GM19351 (cell line): ENCODE data around the gene WFIKKN2.

Experiments used
- ATAC-seq: cut with Tn5 transposase; IDR thresholded peaks from one replicate; pipeline ENCODE4 v1.9.1; 2021; ENCODE audit warnings: mild to moderate bottlenecking, moderate library complexity; ENCODE audit not compliant: unreplicated experiment

WFIKKN2 gene

DNA sequence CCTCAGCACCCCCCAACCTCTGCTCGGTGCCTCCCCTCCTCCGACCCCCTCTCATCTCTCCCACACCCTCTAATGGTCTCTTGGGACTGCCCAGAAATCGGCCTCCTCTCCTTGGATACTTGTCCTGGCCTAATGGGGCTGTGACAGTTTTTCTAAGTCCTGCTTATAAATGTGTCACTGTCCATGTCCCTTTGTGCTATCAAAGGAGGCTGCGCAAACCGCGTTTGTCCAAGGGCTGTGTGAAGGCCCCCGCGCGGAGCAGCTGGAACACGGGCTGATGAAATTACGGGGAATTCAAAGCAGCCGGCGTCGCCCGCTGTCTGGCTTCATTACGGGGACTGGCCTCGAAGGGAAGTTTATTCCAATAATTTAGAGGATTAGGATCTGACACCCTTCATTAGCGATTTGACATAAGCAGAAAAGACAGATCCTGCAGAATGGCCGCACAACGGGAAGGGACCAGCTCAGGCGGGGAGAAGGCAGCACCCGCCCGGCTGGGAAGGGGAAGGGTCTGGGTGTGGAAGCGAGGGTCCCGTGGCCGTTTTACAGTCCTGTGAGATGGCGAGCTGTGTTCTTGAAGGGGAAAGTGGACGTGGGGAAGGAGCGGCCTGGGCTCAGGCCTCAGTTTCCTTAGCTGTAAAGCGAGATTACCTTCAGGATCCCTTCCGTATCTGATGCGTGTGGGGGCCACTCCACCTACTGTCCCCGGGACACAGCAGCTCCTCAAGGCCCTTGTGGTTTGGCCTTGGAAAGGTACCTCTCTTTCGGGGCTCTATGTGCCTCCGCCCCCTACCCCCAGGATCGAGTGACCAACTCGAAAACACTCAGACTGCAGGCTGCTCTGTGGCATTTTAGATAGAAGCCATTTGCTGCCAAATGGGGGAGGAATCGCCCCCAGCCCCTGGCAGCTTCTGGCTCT, 1.6 kb upstream of the WFIKKN2 start:
- ATAC-seq, result no peak

DNA sequence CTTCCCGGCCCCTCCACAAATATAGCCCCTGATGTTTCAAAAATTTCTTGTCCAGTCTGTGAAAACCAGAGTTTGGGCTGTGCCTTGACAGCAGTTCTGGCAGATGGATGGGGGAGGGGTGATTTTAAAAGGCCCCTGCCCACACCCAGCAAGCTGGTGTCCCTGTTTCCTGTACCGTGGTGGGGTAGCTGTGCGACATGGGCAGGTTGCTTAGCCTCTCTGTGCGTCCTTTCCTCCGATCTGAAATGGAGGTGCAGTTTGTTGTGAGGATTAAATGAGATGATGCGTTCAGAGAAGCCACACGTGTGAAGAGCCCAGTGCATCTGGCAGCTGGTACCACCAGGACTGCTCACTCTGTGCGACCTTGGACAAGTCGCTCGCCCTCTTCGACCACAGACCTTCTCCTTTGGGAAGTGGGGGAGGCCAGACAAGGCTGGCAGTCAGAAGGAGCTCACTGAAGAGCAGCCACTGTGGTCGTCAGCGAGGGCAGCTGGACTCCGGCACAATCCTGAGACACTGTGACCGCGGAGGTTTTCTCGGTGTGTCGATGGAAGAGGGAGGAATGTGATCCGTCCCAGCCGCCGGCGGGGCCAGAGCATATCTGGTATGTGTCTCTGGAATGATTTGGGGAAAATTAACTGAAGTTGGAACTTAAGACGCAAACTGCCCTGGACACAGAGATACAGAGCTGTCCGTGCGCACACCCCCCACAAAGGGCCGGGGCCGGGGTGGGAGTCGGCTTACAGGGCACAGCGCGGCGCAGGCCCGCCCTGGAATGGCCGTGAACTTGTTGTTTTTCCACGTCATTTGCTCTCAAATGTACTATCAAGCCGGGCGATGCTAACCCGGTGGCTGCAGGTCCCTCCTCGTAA, 721 bp upstream of the WFIKKN2 start:
- no peak for ATAC-seq

DNA sequence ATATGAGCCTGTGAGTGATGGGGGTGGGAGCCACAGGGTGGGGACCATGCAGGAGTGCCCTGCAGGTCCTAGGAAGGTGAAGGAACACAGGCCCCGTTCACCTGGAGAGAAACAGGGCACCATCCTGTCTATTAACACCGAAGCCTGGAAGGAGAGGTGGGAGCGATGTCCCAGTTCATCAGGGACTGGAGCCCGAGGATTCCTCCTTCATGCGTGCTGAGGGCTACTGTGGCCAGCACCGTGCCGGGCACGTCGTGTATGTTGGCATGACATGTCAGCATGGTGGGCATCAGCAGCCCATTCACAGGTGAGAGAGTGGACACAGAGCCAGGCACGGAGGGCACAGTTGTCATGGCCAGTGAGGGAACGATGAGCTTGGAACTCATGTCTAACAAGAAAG, 1.4 kb downstream of the WFIKKN2 start:
- ATAC-seq, result no peak

DNA sequence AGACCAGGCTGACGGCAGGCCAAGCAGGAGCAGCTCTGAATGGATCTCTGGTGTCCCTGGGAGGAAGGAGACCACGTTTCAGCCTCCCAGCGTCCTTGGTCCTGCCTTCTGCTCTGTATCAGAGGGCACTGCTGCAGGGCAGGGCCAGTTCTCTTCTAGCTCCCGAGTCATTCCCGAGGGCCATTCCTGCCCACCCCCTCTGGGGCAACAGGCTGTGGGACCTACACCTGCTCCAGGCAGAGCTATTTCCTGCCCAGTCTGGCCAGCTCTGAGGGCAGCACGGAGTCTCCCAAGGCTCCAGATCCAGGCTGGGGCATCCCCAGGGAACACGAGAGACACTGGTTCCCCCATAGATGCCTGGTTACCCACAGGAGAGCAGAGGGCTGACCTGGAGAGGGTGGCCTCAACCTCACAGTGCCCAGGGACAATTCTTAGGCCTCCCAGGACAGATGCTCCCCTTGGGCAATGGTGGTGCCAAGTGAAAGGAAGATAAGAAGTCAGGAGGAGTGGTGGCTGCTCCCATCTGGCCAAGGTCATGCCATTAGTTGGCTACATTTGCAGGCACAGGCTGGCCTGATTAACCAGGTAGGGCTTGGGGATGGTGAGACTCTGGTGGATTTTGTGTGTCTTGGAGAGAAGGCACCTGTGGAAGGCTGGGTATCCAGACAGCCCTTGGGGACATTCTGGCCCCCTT, 2.0 kb downstream of the WFIKKN2 start:
- ATAC-seq, result no peak

DNA sequence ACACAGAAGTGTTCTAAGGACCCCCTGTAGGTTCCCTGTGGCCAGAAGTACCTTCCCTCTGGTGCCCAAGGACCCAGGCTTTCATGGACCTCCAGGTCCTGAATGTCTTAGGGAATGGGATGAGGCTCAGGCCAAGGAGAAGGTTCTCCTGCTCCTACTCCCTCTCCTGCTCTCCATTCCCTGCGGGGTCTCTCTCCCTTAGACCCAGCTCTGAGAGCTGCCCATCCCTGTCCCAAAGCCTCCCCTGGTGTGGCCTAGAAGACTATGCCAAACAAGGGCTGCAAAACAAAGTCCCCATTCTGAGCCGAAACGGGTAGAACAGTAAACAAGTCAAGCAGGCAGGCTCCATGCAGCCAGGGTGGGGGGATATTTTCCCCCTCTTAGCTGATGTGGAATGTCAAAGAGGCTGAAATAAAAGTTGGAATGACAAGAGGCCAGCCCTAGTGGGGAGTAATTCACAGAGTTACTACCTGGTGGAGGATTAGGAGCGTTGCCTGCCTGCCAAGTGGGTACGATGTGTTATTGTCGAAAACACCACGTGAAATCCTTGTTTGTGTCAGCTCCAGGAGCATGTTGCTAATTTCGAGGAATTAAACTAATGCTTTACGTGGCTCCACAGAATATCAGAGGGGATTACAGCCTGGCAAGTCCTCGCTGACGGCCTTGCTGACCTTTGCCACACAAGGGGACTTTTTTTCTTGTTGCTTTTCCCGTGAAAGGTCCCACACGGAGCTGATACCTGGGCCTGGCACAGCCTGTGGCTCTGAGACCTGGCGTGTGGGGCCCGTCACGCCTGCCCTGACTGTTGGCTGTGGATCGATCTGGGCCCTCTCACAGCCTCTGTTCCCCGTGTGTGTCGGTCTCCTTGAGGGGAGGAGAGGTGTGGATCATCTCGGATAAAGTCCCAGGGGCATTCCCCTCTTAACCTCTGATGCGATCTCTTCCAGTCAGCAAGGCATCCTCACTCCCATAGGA, 2.9 kb downstream of the WFIKKN2 start:
- ATAC-seq, result no peak

DNA sequence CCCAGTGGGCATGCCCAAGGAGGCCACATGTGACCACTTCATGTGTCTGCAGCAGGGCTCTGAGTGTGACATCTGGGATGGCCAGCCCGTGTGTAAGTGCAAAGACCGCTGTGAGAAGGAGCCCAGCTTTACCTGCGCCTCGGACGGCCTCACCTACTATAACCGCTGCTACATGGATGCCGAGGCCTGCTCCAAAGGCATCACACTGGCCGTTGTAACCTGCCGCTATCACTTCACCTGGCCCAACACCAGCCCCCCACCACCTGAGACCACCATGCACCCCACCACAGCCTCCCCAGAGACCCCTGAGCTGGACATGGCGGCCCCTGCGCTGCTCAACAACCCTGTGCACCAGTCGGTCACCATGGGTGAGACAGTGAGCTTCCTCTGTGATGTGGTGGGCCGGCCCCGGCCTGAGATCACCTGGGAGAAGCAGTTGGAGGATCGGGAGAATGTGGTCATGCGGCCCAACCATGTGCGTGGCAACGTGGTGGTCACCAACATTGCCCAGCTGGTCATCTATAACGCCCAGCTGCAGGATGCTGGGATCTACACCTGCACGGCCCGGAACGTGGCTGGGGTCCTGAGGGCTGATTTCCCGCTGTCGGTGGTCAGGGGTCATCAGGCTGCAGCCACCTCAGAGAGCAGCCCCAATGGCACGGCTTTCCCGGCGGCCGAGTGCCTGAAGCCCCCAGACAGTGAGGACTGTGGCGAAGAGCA, 4.4 kb downstream of the WFIKKN2 start:
- ATAC-seq, result no peak

DNA sequence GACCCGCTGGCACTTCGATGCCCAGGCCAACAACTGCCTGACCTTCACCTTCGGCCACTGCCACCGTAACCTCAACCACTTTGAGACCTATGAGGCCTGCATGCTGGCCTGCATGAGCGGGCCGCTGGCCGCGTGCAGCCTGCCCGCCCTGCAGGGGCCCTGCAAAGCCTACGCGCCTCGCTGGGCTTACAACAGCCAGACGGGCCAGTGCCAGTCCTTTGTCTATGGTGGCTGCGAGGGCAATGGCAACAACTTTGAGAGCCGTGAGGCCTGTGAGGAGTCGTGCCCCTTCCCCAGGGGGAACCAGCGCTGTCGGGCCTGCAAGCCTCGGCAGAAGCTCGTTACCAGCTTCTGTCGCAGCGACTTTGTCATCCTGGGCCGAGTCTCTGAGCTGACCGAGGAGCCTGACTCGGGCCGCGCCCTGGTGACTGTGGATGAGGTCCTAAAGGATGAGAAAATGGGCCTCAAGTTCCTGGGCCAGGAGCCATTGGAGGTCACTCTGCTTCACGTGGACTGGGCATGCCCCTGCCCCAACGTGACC, 5.0 kb downstream of the WFIKKN2 start:
- ATAC-seq, result no peak

DNA sequence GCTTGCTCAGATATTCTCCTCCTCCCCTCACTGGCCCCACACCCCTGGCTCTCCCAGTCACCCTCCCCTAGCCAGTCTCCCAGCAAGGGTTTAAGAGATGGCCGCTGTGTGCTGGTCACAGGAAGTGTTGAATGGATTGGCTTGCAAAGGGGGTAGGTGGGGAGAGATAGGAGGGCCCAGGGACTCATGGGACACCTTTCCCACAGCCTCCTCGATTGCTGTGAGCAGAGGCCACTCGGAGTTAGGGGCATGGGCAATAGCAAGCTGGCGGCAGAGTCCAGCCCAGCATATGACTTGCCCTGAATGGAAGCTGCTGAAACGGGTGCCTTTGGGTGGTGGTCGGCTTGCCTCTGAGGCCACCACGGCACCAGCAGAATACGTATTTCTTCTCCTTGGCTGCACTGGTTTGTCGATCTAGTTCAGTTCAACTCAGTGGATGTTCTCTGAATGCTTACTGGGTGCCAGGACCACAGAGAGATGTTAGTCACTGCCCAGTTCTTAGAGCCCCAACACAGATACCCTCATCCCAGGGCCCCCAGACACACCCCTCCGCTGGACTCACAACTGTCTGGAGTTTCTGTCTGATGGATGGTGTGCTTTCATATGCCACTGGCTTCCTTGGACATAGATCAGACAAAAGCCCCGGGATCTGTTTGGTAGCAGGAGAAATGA, 6.0 kb downstream of the WFIKKN2 start:
- ATAC-seq, result no peak

DNA sequence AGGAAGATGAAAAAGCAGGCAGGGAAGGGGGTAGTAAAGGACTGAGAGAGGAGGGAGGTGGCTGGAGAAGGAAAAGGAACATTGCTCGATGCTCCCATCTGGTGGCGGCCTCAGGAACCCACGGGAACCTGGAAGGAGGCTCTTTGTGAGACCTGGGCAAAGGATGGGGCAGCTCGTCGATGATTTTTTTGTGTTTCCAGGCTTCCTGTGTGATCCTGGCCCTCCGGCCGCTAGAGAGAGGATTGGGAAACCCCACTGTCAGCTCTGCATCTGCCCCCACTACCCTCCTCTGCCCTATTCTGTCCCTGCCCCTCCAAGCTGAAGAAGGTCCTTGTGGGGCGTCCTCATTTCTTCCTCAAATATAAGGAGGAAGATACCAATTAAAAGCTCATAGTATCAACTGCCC, 6.6 kb downstream of the WFIKKN2 start:
- ATAC-seq, result no peak

DNA sequence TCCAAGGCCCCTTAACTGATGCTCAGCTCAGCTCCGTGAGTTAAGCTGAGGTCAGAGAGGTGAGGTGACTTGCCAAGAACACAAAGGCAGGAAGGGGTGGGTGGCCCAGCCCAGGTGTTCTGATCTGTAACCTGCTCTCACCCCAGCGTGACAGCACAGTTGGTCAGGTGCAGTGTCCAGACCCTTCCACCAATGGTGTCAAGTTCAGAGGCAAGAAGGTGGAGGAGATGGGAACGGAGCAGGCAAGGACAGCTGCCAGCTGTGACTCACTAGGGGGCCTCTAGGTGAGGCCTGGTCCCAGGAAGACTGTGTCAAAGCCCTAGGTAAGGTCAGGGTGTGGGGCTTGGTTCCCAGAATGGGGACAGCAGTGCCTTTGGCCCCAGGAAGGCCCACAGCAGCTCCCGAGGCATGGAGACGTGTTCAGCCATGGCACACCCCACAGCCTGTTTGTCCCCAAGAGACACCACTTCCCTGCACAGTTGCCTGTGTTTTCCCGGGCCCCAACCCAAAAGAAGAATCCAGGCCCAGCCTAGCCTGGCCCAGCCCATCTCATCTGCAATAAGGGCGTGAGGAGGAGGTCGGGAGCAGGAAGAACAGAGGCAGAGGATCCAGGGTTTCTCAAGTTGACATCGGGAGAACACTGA, 7.2 kb downstream of the WFIKKN2 start:
- no peak for ATAC-seq

DNA sequence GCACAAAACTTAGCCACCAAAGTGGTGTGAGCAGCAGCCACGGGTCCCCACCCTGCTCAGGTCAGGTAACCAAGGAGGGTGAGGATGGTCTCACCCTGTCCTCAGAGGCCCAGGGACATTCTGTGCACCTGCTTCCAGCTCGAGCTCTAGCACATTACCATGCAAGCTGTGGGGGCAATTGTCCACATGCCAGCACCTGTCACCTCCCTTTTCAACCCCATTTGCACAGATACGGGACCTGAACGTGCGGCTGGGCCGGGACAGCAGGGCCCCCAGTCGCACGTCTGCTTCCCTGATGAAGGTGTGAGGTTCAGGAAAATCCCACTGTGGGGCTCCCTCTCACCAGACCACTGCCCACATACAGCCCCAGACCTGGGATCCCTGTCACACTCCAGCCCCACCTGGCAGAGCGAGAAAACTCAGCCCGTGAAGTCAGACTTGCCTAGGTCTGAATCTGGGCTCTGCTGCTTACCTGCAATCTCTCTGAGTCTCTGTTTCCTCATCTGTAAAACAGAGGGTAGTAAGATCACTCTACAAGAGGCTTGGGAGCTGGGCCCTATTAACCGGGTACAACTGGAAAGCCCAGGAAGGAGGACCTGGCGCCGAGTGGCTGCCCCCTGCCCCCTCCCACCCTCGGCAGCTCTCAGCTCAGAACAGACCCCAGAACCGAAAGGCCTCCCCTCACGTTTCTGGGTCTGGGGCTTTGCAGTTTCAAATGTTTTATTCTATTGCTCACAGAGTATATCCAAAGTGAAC, 7.9 kb downstream of the WFIKKN2 start:
- ATAC-seq, result no peak

DNA sequence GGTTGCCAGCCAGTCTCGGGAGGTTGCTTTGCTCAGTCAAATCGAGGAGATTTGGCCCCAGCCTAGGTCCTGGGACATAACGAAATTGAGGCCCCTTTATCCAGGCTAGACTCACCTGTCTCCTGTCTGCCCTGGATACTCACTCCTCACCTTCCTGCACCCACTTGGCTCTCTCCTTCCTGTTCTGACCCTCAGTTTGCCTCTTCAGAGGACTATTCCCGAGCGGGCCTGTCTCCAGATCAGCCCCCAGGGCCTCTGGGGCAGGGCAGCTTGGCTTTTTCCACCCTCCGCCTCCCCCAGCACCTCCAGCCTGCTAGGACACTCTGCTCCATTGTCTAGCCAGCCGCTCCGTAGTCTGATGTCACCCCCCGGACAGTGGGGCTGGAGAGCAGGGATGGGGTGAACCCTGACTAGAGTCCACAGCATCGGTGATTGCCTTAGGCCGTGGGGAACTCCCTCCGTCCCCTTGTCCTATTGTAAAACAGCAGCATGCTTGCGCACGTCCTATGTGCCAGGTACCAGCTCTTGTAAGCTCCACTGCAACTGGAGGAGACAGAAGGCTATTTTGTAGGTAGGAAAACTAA, 8.8 kb downstream of the WFIKKN2 start:
- no peak for ATAC-seq

DNA sequence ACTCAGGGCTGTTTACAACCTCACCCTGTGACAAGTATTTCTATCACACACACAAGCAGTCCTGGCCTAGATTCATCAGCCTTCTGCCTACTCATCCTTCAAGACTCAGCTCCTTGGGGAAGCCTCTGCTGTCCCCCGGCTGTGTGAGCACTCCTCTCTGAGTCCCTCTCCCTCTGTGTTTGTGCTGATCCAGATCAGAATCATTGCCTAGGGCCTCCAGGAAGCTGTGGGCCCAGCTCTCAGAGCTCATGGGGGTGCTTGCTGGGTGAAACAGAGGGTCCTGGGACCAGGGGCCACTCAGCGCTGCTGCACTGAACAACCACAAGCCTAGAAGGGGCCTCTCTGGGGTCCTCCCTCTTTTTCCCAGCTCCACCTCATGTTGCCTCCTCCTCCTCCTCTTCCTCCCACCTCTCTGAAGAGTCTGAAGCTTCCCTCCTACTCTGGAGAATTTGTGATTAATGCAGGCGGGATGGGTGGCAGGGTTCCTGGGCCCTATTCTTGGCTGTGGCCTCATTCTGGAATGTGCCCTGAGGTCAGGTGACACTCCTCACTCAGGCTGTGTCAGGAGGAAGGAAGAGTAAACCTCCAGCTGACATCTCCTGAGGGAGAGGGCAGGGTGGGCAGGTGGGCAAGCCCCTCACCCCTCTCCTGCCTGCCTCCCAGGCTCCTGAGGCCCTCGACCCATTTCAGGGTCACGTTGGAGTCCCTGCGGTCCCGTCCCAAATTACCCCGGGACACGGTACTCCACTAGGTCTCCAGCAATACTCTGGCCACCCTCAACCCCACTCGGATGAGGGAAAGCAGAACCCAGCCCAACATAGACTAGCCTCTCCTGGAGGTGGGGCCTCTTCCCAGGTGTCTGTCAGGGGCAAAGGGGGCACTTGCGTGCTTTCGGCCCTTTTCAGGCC, 10.1 kb downstream of the WFIKKN2 start:
- no peak for ATAC-seq

DNA sequence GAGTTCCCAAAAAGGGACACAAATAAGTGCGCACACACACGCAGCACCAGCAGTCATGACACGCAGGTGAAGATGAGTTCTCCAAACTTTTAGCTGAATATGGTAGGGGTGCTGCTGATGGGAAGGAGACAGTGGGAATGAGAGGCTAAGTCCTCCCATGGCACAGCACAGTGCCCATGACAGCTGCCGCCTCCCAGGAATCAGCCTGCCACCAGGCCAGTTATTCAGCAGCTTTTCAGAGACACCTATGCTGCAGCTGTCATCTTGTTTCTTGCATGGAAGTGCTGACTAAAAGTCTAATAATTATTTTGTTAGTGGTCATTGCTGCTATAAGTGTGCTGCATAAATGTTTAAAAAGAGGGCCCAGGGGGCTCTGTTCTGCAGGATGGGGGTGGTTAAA, 12.2 kb downstream of the WFIKKN2 start:
- ATAC-seq, result no peak

DNA sequence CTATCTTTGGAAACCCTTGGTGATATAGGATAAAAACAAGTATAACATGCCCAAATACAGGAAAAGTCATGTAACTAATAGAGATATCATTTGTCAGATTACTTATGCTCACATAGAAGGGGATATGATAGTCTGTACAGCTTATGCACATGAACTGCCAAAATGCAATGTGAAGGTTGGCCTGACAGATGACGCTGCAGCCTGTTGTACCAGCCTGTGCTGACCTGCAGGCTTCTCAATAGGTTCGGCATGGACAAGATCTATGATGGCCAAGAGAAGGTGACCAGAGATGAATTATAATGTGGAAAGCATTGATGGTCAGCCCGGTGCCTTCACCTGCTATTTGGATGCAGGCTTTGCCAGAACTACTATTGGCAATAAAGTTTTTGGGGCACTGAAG, 12.7 kb downstream of the WFIKKN2 start:
- ATAC-seq, result no peak

DNA sequence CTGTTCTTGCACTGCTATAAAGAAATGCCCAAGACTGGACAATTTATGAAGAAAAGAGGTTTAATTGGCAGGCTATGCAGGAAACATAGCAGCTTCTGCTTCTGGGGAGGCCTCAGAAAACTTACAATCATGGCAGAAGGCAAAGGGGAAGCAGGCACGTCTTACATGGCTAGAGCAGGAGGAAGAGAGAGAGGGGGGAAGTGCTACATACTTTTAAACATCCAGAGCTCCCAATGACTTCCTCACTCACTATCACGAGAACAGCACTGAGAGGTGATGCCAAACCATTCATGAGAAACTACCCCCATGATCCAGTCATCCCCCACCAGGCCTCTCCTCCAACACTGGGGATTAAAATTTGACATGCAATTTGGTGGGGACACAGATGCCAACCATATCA, 13.3 kb downstream of the WFIKKN2 start:
- ATAC-seq, result no peak
